Peyer's patch (tissue), 4 donors: ENCODE results near the gene PTH1R.

ENCODE experiments used
- POLR2A ChIP-seq, 2 donors: fragments of 450-650 bp; IDR thresholded peaks; one replicate each; pipeline ENCODE4 v1.5.1; 2017; ENCODE audit warnings: antibody characterized with exemption in 2 of 2, mild to moderate bottlenecking in 2 of 2, moderate library complexity in 2 of 2
- TF ChIP-seq, protein P1 (sequence below), 6 experiments: fragments of 450-650 bp in 4 of 6; fragments of 200-600 bp in 2 of 6; sonication (generic) in 1 of 6; IDR thresholded peaks; one replicate each; pipeline ENCODE4 v1.5.1; 2017 to 2019; ENCODE audit warnings: antibody characterized with exemption in 6 of 6, mild to moderate bottlenecking in 3 of 6, moderate library complexity in 1 of 6

DNA sequence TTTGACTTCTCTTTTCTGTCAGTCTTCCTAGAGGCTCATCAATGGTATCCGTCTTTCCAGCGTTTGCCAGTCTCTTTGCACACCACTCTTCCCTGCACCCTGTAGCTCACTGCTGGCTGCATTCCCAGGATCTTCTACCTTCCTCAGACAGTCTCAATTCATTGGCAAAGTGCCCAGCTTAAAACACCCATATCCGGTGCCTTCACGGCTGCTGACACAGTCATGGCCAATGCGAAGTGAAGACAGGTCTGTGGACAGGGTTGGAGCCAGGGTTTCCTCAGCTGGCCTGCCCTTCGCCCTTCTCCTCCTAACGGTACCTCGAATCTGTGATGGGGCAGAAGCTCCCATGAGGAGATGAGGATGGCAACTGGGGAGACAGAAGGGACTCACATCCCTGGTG, 36.1 kb downstream of the PTH1R start:
- TF ChIP-seq, protein P1, sequence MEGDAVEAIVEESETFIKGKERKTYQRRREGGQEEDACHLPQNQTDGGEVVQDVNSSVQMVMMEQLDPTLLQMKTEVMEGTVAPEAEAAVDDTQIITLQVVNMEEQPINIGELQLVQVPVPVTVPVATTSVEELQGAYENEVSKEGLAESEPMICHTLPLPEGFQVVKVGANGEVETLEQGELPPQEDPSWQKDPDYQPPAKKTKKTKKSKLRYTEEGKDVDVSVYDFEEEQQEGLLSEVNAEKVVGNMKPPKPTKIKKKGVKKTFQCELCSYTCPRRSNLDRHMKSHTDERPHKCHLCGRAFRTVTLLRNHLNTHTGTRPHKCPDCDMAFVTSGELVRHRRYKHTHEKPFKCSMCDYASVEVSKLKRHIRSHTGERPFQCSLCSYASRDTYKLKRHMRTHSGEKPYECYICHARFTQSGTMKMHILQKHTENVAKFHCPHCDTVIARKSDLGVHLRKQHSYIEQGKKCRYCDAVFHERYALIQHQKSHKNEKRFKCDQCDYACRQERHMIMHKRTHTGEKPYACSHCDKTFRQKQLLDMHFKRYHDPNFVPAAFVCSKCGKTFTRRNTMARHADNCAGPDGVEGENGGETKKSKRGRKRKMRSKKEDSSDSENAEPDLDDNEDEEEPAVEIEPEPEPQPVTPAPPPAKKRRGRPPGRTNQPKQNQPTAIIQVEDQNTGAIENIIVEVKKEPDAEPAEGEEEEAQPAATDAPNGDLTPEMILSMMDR (IDR thresholded peaks at IDR 0.05), result no peak
- TF ChIP-seq POLR2A (IDR thresholded peaks at IDR 0.05), result no peak
